Measurements from ENCODE around the gene ERBIN. TPM values are rescaled to one million over a fixed set of nuclear protein-coding genes. Genes with fewer than 3 reads are reported as not detected.

The ERBIN gene
- total RNA-seq, 1 experiment from 2014 or later: 47.2 TPM

- no peak overlapping the region for H3K27ac Mint-ChIP-seq (ENCODE audit: unreplicated experiment)
Measured at GRCh38 chr5:65986050-65986451, 59.7 kb downstream of the ERBIN start.

GRCh38 chr5:65986796-65987195 lies 60.4 kb downstream of the ERBIN start:
- H3K36me3 Mint-ChIP-seq (ENCODE audit: insufficient read depth, unreplicated experiment): peaks cover 7% of the 10 kb centered on the region
- no peak overlapping the region for H3K4me3 Mint-ChIP-seq (ENCODE audit: unreplicated experiment)
- TF ChIP-seq CTCF (IDR thresholded peaks at IDR 0.05; ENCODE audit: insufficient read depth in 1 of 2, low read depth in 1 of 2, low read length in 1 of 2, severe bottlenecking in 1 of 2, unreplicated experiment in 1 of 2): no peak
- Histone ChIP-seq H3K9me3 (no peaks in the 10 kb centered on the region), H3K4me3 (ENCODE audit: low read depth, low read length) (no peak overlapping the region), H3K36me3 (ENCODE audit: control insufficient read depth, insufficient read depth, low read length) (peaks cover 1% of the 10 kb centered on the region; the same call in 1 of the 2 replicates), H3K4me1 (no peaks in the 10 kb centered on the region), H3K27me3 (replicated peaks; ENCODE audit: control insufficient read depth, insufficient read depth, low read length) (no peaks in the 10 kb centered on the region)
- no peaks in the 10 kb centered on the region for H3K9me3 Mint-ChIP-seq (ENCODE audit: unreplicated experiment)
- CTCF ChIA-PET: no interaction called here
- intact Hi-C loops (cut with micrococcal nuclease; ENCODE audit: unreplicated experiment): no loop called here
- no peak overlapping the region for H3K27ac Mint-ChIP-seq (ENCODE audit: unreplicated experiment)
- no peaks in the 10 kb centered on the region for H3K27me3 Mint-ChIP-seq (ENCODE audit: insufficient read depth, unreplicated experiment)
- POLR2A ChIA-PET: no interaction called here
- peaks cover 31% of the 10 kb centered on the region for H3K4me1 Mint-ChIP-seq (ENCODE audit: low read depth, unreplicated experiment)
- DNase-seq: no peak
- BruUV-seq (replicated peaks): no TSS peak

More at GRCh38 chr5:65986050-65986451, 59.7 kb downstream of the ERBIN start:
- no peak overlapping the region for H3K4me3 Mint-ChIP-seq (ENCODE audit: unreplicated experiment)
- ChIA-PET POLR2A (no interaction called here), CTCF (no interaction called here)
- BruUV-seq (replicated peaks): no TSS peak
- no peaks in the 10 kb centered on the region for H3K27me3 Mint-ChIP-seq (ENCODE audit: insufficient read depth, unreplicated experiment)
- no peaks in the 10 kb centered on the region for H3K27me3 ChIP-seq (replicated peaks; ENCODE audit: control insufficient read depth, insufficient read depth, low read length)
- H3K4me1 Mint-ChIP-seq (ENCODE audit: low read depth, unreplicated experiment): peaks cover 31% of the 10 kb centered on the region
- no peak for DNase-seq
- TF ChIP-seq CTCF (IDR thresholded peaks at IDR 0.05; ENCODE audit: insufficient read depth in 1 of 2, low read depth in 1 of 2, low read length in 1 of 2, severe bottlenecking in 1 of 2, unreplicated experiment in 1 of 2): no peak
- no peak overlapping the region for H3K4me3 ChIP-seq (ENCODE audit: low read depth, low read length)
- peaks cover 7% of the 10 kb centered on the region for H3K36me3 Mint-ChIP-seq (ENCODE audit: insufficient read depth, unreplicated experiment)
- H3K9me3 ChIP-seq: no peaks in the 10 kb centered on the region
- no peaks in the 10 kb centered on the region for H3K9me3 Mint-ChIP-seq (ENCODE audit: unreplicated experiment)
- peaks cover 1% of the 10 kb centered on the region; the same call in 1 of the 2 replicates for H3K36me3 ChIP-seq (ENCODE audit: control insufficient read depth, insufficient read depth, low read length)
- no peaks in the 10 kb centered on the region for H3K4me1 ChIP-seq
- intact Hi-C loops (cut with micrococcal nuclease; ENCODE audit: unreplicated experiment): no loop called here

GRCh38 chr5:65987982-65988381 lies 61.6 kb downstream of the ERBIN start:
- no peaks in the 10 kb centered on the region for H3K27me3 ChIP-seq (replicated peaks; ENCODE audit: control insufficient read depth, insufficient read depth, low read length)
- H3K27me3 Mint-ChIP-seq (ENCODE audit: insufficient read depth, unreplicated experiment): no peaks in the 10 kb centered on the region
- H3K36me3 ChIP-seq (ENCODE audit: control insufficient read depth, insufficient read depth, low read length): peaks cover 1% of the 10 kb centered on the region; the same call in 1 of the 2 replicates
- H3K4me1 ChIP-seq: no peaks in the 10 kb centered on the region
- no peaks in the 10 kb centered on the region for H3K9me3 Mint-ChIP-seq (ENCODE audit: unreplicated experiment)
- H3K9me3 ChIP-seq: no peaks in the 10 kb centered on the region
- H3K4me3 ChIP-seq (ENCODE audit: low read depth, low read length): no peak overlapping the region
- DNase-seq: no peak
- BruUV-seq (replicated peaks): no TSS peak
- H3K36me3 Mint-ChIP-seq (ENCODE audit: insufficient read depth, unreplicated experiment): peaks cover 7% of the 10 kb centered on the region
- no peak overlapping the region for H3K4me3 Mint-ChIP-seq (ENCODE audit: unreplicated experiment)
- no peak overlapping the region for H3K27ac Mint-ChIP-seq (ENCODE audit: unreplicated experiment)
- ChIA-PET POLR2A (no interaction called here), CTCF (no interaction called here)
- intact Hi-C loops (cut with micrococcal nuclease; ENCODE audit: unreplicated experiment): no loop called here
- TF ChIP-seq CTCF (IDR thresholded peaks at IDR 0.05; ENCODE audit: insufficient read depth in 1 of 2, low read depth in 1 of 2, low read length in 1 of 2, severe bottlenecking in 1 of 2, unreplicated experiment in 1 of 2): no peak
- peaks cover 31% of the 10 kb centered on the region for H3K4me1 Mint-ChIP-seq (ENCODE audit: low read depth, unreplicated experiment)

Data from Caco-2 (cell line).